ENCODE measurements around the gene ADGRG6. TPM values are rescaled to one million over a fixed set of nuclear protein-coding genes. Genes with fewer than 3 reads are reported as not detected.
"Not testable (repeated sequence)": the region's sequence is repeated elsewhere in the genome, so short reads cannot be mapped to it uniquely, and the experiment has no call there.

The ADGRG6 gene
- total RNA-seq, 2 experiments from 2014 or later, result 1.5 to 2.4 TPM

GRCh38 chr6:142280927-142281326 lies 20.9 kb upstream of the ADGRG6 start:
- Mint-ChIP-seq H3K4me3 (no peak overlapping the region), H3K4me1 (no peaks in the 10 kb centered on the region), H3K27me3 (no peaks in the 10 kb centered on the region), H3K36me3 (peaks cover 2% of the 10 kb centered on the region), H3K27ac (no peak overlapping the region), H3K9me3 (peaks cover 16% of the 10 kb centered on the region)
- DNase-seq, result no peak

DNA sequence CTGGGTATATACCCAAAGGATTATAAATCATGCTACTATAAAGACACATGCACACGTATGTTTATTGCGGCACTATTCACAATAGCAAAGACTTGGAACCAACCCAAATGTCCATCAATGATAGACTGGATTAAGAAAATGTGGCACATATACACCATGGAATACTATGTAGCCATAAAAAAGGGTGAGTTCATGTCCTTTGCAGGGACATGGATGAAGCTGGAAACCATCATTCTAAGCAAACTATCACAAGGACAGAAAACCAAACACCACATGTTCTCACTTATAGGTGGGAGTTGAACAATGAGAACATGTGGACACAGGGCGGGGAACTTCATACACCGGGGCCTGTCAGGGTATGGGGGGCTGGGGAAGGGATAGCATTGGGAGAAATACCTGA lies 18.7 kb upstream of the ADGRG6 start:
- not testable (repeated sequence) for H3K4me3 Mint-ChIP-seq, DNase-seq, H3K4me1 Mint-ChIP-seq, H3K36me3 Mint-ChIP-seq, H3K27ac Mint-ChIP-seq, H3K27me3 Mint-ChIP-seq
- peaks cover 16% of the 10 kb centered on the region for H3K9me3 Mint-ChIP-seq

DNA sequence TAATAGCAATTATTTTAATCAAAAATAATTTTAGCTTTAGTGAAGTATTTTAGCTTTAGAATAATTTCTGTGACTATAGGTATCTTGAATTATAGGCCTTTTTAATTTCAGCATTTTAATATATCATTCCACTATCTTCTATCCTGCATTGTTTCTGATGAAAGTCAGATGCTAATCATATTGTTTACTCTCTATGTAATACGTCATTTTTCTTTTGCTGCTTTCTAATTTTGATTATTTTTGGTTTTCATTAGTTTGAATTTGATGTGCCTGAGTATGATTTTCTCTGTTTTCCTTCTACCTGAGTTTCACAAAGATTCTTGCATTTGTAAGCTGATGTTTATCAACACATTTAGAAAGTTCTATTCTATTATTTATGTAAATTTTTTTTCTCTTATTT lies 17.4 kb upstream of the ADGRG6 start:
- Mint-ChIP-seq H3K4me3 (no peak overlapping the region), H3K9me3 (peaks cover 16% of the 10 kb centered on the region), H3K36me3 (peaks cover 2% of the 10 kb centered on the region), H3K27me3 (no peaks in the 10 kb centered on the region), H3K27ac (no peak overlapping the region), H3K4me1 (no peaks in the 10 kb centered on the region)
- DNase-seq, result no peak

DNA sequence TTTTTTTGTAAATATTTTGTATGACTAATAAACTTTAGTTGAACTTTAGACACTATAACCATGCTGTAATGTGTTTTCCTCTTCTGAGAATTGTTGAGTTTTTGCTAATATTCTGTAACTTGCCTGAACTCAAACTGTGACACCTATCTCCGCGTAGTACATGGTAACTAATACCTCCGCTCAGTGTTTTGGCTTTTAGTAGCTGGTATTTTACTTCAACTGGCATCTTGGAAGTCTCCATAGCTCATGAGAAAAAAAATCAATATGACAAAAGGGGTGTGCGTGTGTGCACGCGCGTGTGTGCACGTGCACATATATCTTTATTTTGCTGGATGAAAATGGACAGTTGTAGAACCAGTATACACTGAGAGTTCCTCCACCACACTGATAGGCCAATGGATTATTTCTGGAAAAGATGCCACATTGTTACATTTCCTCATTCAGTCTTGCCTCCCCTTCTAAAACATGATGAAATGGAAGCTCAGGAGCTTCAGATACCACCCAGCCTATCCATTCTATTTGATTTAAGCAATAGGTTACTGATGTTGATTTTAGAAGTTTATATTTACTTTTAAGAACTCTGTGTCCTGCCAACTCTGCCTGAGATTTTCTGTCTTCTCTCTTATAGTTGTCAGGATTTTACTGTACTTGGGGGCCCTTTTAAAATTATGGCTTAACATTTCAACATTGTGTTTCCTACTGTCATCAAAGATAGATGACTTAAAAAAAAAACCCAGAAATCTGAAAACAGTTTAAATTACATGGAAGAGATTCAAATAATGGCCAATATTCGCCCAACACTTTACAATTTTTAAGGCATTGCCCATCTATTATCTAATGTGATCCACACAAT lies 16.3 kb upstream of the ADGRG6 start:
- no peak for DNase-seq
- Mint-ChIP-seq H3K36me3 (peaks cover 2% of the 10 kb centered on the region), H3K27ac (no peak overlapping the region), H3K4me1 (no peaks in the 10 kb centered on the region), H3K27me3 (no peaks in the 10 kb centered on the region), H3K9me3 (peaks cover 16% of the 10 kb centered on the region), H3K4me3 (no peak overlapping the region)

GRCh38 chr6:142286088-142286409 lies 15.8 kb upstream of the ADGRG6 start:
- H3K27me3 Mint-ChIP-seq, result no peaks in the 10 kb centered on the region
- no peak for DNase-seq
- peaks cover 2% of the 10 kb centered on the region for H3K36me3 Mint-ChIP-seq
- no peak overlapping the region for H3K4me3 Mint-ChIP-seq
- H3K27ac Mint-ChIP-seq, result no peak overlapping the region
- H3K4me1 Mint-ChIP-seq, result no peaks in the 10 kb centered on the region
- H3K9me3 Mint-ChIP-seq, result peaks cover 12% of the 10 kb centered on the region

DNA sequence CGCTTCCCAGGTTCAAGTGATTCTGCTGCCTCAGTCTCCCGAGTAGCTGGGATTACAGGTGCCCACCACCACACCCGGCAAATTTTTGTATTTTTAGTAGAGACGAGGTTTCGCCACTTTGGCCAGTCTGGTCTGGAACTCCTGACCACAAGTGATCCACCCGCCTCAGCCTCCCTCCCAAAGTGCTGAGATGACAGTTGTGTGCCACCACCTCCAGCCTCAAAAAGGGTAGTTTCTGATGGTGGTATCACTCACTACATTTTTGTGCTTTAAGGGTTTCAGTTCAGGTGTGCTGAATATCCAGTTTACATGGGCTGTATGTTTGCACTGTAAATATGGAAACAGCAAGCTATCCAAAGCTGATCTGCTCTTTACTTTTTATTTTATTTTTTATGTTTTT lies 12.1 kb upstream of the ADGRG6 start:
- H3K27me3 Mint-ChIP-seq, result no peaks in the 10 kb centered on the region
- no peak overlapping the region for H3K27ac Mint-ChIP-seq
- no peaks in the 10 kb centered on the region for H3K36me3 Mint-ChIP-seq
- H3K4me1 Mint-ChIP-seq, result no peaks in the 10 kb centered on the region
- H3K4me3 Mint-ChIP-seq, result no peak overlapping the region
- DNase-seq, result no peak
- no peaks in the 10 kb centered on the region for H3K9me3 Mint-ChIP-seq

DNA sequence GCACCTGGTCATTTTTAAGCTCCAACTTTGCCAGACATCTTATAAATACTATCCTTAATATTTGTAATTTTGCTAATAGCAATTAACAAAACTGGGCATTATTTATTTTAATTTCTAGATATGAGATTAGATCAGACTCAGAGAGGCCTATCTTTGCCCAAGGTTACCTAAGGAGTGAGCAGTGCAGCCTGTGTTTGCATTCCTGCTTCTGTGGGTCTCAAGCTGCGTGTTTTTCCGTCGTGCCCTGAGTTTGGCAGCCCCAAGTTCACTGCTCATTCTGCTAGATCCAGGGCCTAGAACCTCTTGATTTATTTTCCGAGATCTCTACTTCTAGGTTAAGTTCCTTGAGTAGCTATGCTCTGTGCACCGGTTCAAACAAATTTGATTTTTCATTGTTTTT lies 11.0 kb upstream of the ADGRG6 start:
- Mint-ChIP-seq H3K36me3 (no peaks in the 10 kb centered on the region), H3K4me1 (no peaks in the 10 kb centered on the region), H3K27ac (no peak overlapping the region), H3K4me3 (no peak overlapping the region), H3K9me3 (no peaks in the 10 kb centered on the region), H3K27me3 (no peaks in the 10 kb centered on the region)
- no peak for DNase-seq

- H3K4me1 Mint-ChIP-seq, result no peaks in the 10 kb centered on the region
- H3K27ac Mint-ChIP-seq, result no peak overlapping the region
- no peaks in the 10 kb centered on the region for H3K9me3 Mint-ChIP-seq
- no peak overlapping the region for H3K4me3 Mint-ChIP-seq
- DNase-seq, result no peak
- no peaks in the 10 kb centered on the region for H3K27me3 Mint-ChIP-seq
- no peaks in the 10 kb centered on the region for H3K36me3 Mint-ChIP-seq
These were observed 10.3 kb upstream of the ADGRG6 start for GRCh38 chr6:142291512-142291911.

- no peaks in the 10 kb centered on the region for H3K4me1 Mint-ChIP-seq
- no peak for DNase-seq
- H3K27me3 Mint-ChIP-seq, result no peaks in the 10 kb centered on the region
- no peaks in the 10 kb centered on the region for H3K36me3 Mint-ChIP-seq
- no peak overlapping the region for H3K4me3 Mint-ChIP-seq
- no peaks in the 10 kb centered on the region for H3K9me3 Mint-ChIP-seq
- H3K27ac Mint-ChIP-seq, result no peak overlapping the region
These were observed 9.5 kb upstream of the ADGRG6 start for GRCh38 chr6:142292166-142292924.

DNA sequence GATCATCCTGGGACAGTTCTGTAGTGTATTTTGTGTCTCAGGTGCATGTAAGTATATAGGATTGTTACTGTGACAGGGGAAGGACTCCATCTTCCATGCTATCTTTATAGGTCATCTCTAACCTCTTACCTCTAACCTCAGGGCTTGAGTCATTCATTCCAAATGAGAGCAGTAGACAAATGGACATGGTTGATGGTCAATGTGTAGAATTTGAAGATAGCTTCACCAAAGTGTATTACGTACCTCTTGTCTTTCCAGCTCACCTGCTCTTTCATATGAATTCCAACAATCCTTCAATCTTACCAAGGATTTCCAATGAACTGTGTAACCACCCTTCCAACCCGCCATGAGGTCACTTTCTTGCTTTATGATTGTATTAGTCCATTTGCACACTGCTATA lies 8.7 kb upstream of the ADGRG6 start:
- Mint-ChIP-seq H3K4me1 (no peaks in the 10 kb centered on the region), H3K36me3 (no peaks in the 10 kb centered on the region), H3K9me3 (no peaks in the 10 kb centered on the region), H3K27me3 (no peaks in the 10 kb centered on the region), H3K27ac (no peak overlapping the region), H3K4me3 (no peak overlapping the region)
- DNase-seq, result no peak

- no peaks in the 10 kb centered on the region for H3K27me3 Mint-ChIP-seq
- H3K36me3 Mint-ChIP-seq, result no peaks in the 10 kb centered on the region
- H3K4me3 Mint-ChIP-seq, result no peak overlapping the region
- H3K27ac Mint-ChIP-seq, result no peak overlapping the region
- no peaks in the 10 kb centered on the region for H3K9me3 Mint-ChIP-seq
- no peaks in the 10 kb centered on the region for H3K4me1 Mint-ChIP-seq
- no peak for DNase-seq
These were observed 7.1 kb upstream of the ADGRG6 start for GRCh38 chr6:142294679-142295078.

- Mint-ChIP-seq H3K9me3 (no peaks in the 10 kb centered on the region), H3K27me3 (peaks cover 7% of the 10 kb centered on the region), H3K27ac (no peak overlapping the region), H3K36me3 (no peaks in the 10 kb centered on the region), H3K4me3 (no peak overlapping the region), H3K4me1 (peaks cover 5% of the 10 kb centered on the region)
- DNase-seq, result no peak
These were observed 4.7 kb upstream of the ADGRG6 start for GRCh38 chr6:142296975-142297604.

DNA sequence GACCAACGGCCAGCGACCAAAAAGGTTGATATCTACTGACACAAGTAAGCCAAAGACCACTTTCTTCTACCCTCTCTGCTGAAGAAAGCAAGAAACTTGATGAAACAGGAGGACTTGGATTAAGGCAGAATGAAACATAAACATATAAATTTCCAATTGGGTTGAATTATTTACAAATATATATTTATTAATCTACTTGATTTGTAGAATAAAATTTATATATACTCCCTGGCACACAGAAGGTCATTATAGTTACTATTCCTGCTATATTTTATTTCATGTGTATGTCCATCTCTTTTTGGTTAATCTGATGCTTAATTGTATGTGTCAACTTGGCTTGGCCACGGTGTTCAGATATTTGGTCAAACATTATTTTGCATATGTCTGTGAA lies 4.2 kb upstream of the ADGRG6 start:
- Mint-ChIP-seq H3K4me1 (peaks cover 8% of the 10 kb centered on the region), H3K27ac (no peak overlapping the region), H3K27me3 (peaks cover 9% of the 10 kb centered on the region), H3K36me3 (no peaks in the 10 kb centered on the region), H3K4me3 (no peak overlapping the region), H3K9me3 (no peaks in the 10 kb centered on the region)
- no peak for DNase-seq

- H3K27me3 Mint-ChIP-seq, result peaks cover 15% of the 10 kb centered on the region
- no peaks in the 10 kb centered on the region for H3K9me3 Mint-ChIP-seq
- H3K4me1 Mint-ChIP-seq, result peaks cover 8% of the 10 kb centered on the region
- no peaks in the 10 kb centered on the region for H3K36me3 Mint-ChIP-seq
- no peak overlapping the region for H3K4me3 Mint-ChIP-seq
- DNase-seq, result no peak
- no peak overlapping the region for H3K27ac Mint-ChIP-seq
These were observed 3.6 kb upstream of the ADGRG6 start for GRCh38 chr6:142297996-142298753.

GRCh38 chr6:142300302-142300701 lies 1.5 kb upstream of the ADGRG6 start:
- Mint-ChIP-seq H3K4me3 (no peak overlapping the region), H3K9me3 (no peaks in the 10 kb centered on the region), H3K36me3 (no peaks in the 10 kb centered on the region)

More at GRCh38 chr6:142300302-142300701, 1.5 kb upstream of the ADGRG6 start:
- DNase-seq, result no peak
- H3K27me3 Mint-ChIP-seq, result peaks cover 17% of the 10 kb centered on the region
- no peak overlapping the region for H3K27ac Mint-ChIP-seq
- peaks cover 8% of the 10 kb centered on the region for H3K4me1 Mint-ChIP-seq
